ENCODE results near the gene OXSR1. TPM values are rescaled to one million over a fixed set of nuclear protein-coding genes. Genes with fewer than 3 reads are reported as not detected.

Gene OXSR1
- total and polyA plus RNA-seq, 8 donors, result 26.4 to 53.9 (median 43.0) TPM

DNA sequence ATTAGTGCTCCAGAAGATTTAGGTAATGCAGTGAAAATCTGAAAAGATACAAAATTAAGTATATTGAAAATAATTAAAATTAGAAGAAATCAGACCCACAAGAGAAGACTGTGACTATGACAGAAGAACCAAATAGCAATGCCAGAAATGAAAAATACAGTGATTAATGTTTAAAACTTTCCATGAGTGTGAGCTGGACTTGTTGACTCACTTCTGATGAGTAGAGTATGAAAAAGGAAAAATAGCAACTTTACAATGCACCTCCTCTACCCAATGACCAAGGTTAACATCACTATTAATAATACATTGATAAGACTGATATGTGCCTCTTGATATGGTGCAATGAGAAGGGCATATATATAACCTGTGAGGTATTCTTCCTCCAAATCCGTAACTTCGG is 60.9 kb downstream of the OXSR1 start:
- TF ChIP-seq, protein P1, sequence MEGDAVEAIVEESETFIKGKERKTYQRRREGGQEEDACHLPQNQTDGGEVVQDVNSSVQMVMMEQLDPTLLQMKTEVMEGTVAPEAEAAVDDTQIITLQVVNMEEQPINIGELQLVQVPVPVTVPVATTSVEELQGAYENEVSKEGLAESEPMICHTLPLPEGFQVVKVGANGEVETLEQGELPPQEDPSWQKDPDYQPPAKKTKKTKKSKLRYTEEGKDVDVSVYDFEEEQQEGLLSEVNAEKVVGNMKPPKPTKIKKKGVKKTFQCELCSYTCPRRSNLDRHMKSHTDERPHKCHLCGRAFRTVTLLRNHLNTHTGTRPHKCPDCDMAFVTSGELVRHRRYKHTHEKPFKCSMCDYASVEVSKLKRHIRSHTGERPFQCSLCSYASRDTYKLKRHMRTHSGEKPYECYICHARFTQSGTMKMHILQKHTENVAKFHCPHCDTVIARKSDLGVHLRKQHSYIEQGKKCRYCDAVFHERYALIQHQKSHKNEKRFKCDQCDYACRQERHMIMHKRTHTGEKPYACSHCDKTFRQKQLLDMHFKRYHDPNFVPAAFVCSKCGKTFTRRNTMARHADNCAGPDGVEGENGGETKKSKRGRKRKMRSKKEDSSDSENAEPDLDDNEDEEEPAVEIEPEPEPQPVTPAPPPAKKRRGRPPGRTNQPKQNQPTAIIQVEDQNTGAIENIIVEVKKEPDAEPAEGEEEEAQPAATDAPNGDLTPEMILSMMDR (IDR thresholded peaks at IDR 0.05), result no peak
- ATAC-seq (no peak), DNase-seq (no peak)
- H3K27me3 ChIP-seq, result no peaks in the 10 kb centered on the region
- peaks cover 0 to 14% of the 10 kb centered on the region in 2 donors for H3K4me1 ChIP-seq
- no peak overlapping the region for H3K4me3 ChIP-seq
- no peaks in the 10 kb centered on the region for H3K9me3 ChIP-seq
- no peak overlapping the region for H3K27ac ChIP-seq
- H3K36me3 ChIP-seq, result peaks cover 0 to 44% of the 10 kb centered on the region in 2 donors
- intact Hi-C loops (cut with DNase I), result loop anchor here in 1 of 2 donors (10.0 kb wide), 1 partner anchor 91 kb away; the partner anchor contains the start of genes ACAA1 and MYD88

DNA sequence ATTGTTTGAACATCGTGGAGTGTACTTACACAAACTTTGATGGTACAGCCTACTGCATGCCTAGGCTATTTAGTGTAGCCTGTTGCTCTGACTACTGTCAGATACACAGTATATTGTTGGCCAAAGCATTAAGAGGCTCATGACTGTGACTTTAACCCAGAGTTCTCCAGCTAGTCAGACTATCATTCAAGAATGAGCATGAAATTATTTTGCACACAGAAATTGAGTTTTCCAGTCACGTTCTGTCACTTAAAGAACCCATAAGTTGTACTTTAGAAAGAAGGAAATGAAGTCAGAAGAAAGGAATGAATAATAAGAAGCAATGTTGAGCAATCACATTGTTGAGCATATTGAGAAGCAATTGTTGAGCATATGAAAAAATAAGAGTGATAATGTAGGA is 62.7 kb downstream of the OXSR1 start:
- peak in 2 of 4 donors; percentile 10 to 24 for DNase-seq
- H3K4me3 ChIP-seq, result no peak overlapping the region
- peaks cover 0 to 46% of the 10 kb centered on the region in 2 donors for H3K36me3 ChIP-seq
- intact Hi-C loops (cut with DNase I), result loop anchor here in 1 of 2 donors (10.0 kb wide), 1 partner anchor 93 kb away; the partner anchor contains the start of genes ACAA1 and MYD88
- TF ChIP-seq, protein P1 (IDR thresholded peaks at IDR 0.05), result no peak
- peak; percentile 93 for ATAC-seq
- no peaks in the 10 kb centered on the region for H3K9me3 ChIP-seq
- H3K27me3 ChIP-seq, result no peaks in the 10 kb centered on the region
- peaks cover 0 to 14% of the 10 kb centered on the region in 2 donors for H3K4me1 ChIP-seq
- peak overlapping the region; percentile 37 to 69 for H3K27ac ChIP-seq

DNA sequence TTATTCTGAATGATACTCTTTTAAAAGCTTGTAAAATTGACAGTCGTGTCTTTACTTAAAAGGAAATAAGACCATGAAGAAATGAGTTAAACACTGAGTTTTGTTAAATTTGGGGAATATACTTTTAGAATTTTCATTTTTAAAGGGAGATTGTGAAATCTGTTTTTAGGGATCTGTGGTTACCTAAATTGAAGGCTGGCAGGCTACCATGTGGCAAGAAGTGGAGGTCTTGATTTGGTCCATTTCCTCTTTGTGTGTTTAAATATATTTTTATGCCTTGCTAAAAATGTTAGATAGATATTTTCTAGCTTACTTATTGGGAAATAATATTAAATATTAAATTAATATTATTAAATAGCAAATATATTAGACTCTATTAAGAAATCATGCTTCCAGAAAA is 63.7 kb downstream of the OXSR1 start:
- Histone ChIP-seq H3K4me1 (peaks cover 0 to 14% of the 10 kb centered on the region in 2 donors), H3K9me3 (no peaks in the 10 kb centered on the region), H3K4me3 (no peak overlapping the region), H3K27ac (peak overlapping the region in 1 of 2 donors; percentile 69), H3K36me3 (peaks cover 0 to 37% of the 10 kb centered on the region in 2 donors), H3K27me3 (no peaks in the 10 kb centered on the region)
- DNase-seq (no peak), ATAC-seq (no peak)
- TF ChIP-seq, protein P1 (IDR thresholded peaks at IDR 0.05), result no peak
- intact Hi-C loops (cut with DNase I), result loop anchor here in 1 of 2 donors (10.0 kb wide), 1 partner anchor 94 kb away; the partner anchor contains the start of genes ACAA1 and MYD88

DNA sequence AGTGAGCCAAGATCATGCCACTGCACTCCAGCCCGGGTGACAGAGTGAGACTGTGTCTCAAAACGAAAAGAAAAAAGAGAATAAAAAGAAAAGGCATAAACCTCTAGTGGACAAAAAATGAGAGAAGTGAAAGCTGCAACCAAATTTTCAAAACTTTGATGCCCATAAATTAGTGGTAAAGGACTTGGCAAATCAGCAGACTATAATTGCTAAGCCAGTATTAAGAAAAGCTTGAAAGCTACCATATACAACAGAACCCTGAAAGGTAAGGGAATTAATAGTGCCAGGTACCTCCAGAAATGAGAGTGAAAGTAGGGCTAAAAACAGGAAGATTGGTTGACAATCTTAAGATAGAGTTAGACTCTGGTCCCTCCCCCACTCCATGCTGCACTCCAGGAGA is 67.4 kb downstream of the OXSR1 start:
- no peak for ATAC-seq
- TF ChIP-seq, protein P1 (IDR thresholded peaks at IDR 0.05), result no peak
- intact Hi-C loops (cut with DNase I), result no loop called here

DNA sequence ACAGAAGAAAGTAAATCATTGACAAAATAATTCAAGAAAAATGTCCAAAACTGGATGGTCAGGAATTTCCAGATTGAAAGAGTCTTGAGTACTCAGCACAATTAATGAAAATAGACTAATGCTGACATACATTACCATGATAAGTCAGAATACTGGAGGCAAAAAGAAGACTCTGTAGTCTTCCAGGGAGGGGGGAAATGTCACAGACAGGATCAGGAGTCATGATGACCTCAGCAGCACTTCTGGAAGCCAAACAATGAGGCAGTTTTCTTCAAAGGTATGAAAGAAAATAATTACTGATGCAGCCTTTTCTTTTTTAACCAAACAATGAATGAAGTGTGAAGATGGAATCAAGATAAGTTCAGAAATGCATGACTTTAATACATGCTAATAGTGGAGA is 70.1 kb downstream of the OXSR1 start:
- no peak for ATAC-seq

More for the DNA sequence above, 67.4 kb downstream of the OXSR1 start:
- no peak for DNase-seq
- peaks cover 0 to 53% of the 10 kb centered on the region in 2 donors for H3K36me3 ChIP-seq
- no peak overlapping the region for H3K4me3 ChIP-seq
- H3K27me3 ChIP-seq, result no peaks in the 10 kb centered on the region
- H3K4me1 ChIP-seq, result peaks cover 0 to 13% of the 10 kb centered on the region in 2 donors
- H3K27ac ChIP-seq, result no peak overlapping the region
- H3K9me3 ChIP-seq, result peaks cover 0 to 7% of the 10 kb centered on the region in 2 donors

More for the DNA sequence above, 70.1 kb downstream of the OXSR1 start:
- Histone ChIP-seq H3K36me3 (peaks cover 0 to 69% of the 10 kb centered on the region in 2 donors), H3K4me3 (no peak overlapping the region), H3K9me3 (peaks cover 0 to 21% of the 10 kb centered on the region in 2 donors), H3K27ac (no peak overlapping the region), H3K27me3 (no peaks in the 10 kb centered on the region), H3K4me1 (no peaks in the 10 kb centered on the region)
- intact Hi-C loops (cut with DNase I), result no loop called here
- TF ChIP-seq, protein P1 (IDR thresholded peaks at IDR 0.05), result no peak
- no peak for DNase-seq
